Esophagus (tissue), 2 donors: ENCODE data around the gene PRSS23. TPM values are rescaled to one million over a fixed set of nuclear protein-coding genes. Genes with fewer than 3 reads are reported as not detected.

Source experiments
- H3K27ac ChIP-seq, 2 donors: one replicate each; pipeline ENCODE4 v1.5.1; 2013; ENCODE audit warnings: low read depth in 2 of 2, mild to moderate bottlenecking in 2 of 2, inconsistent platforms in 1 of 2, low read length in 1 of 2, moderate library complexity in 1 of 2
- H3K27me3 ChIP-seq, 2 donors: one replicate each; pipeline ENCODE4 v1.6.1; 2013; ENCODE audit warnings: low read length in 2 of 2, control low read depth in 1 of 2, mild to moderate bottlenecking in 1 of 2; ENCODE audit not compliant: insufficient read depth in 2 of 2, control insufficient read depth in 1 of 2
- H3K36me3 ChIP-seq, 2 donors: one replicate each; pipeline ENCODE4 v1.6.1; 2013; ENCODE audit warnings: low read length in 1 of 2; ENCODE audit not compliant: control insufficient read depth in 2 of 2, insufficient read depth in 2 of 2
- H3K4me1 ChIP-seq, 2 donors: one replicate each; pipeline ENCODE4 v1.6.1; 2013; ENCODE audit warnings: low read length in 1 of 2; ENCODE audit not compliant: control insufficient read depth in 2 of 2, insufficient read depth in 2 of 2
- H3K4me3 ChIP-seq, 2 donors: one replicate each; pipeline ENCODE4 v1.5.1; 2013; ENCODE audit warnings: low read length in 2 of 2, mild to moderate bottlenecking in 2 of 2, low read depth in 1 of 2, moderate library complexity in 1 of 2
- H3K9me3 ChIP-seq, 2 donors: one replicate each; pipeline ENCODE4 v1.6.1; 2013; ENCODE audit warnings: mild to moderate bottlenecking in 2 of 2, low read depth in 1 of 2, low read length in 1 of 2, moderate library complexity in 1 of 2; ENCODE audit not compliant: control insufficient read depth in 2 of 2, insufficient read depth in 1 of 2
- WGBS, 2 donors: extraction: QIAGEN DNeasy Blood & Tissue Kit; methylation state at CpG; one replicate each; pipeline ENCODE4 v1.1.7; 2013; 5-methylcytosine and 5-hydroxymethylcytosine counted together
- polyA plus RNA-seq, 2 donors: library from polyadenylated mRNA; stranded (reverse); fragments of 200-250 nt; gene quantifications; one replicate each; pipeline ENCODE4 v1.2.3, GENCODE V29; 2013
- donor health status: healthy with polysubstance abuse.
- donor health status: Bipolar disorder and iron deficiency.

The PRSS23 gene
- polyA plus RNA-seq, 2 donors, result 1.2 to 5.3 TPM

- 82 to 88% methylated on average over 5 of the region's 5 CpGs for WGBS, 2 donors
- Histone ChIP-seq H3K4me3 (no peak overlapping the region), H3K36me3 (no peaks in the 10 kb centered on the region), H3K9me3 (no peaks in the 10 kb centered on the region), H3K27me3 (no peaks in the 10 kb centered on the region), H3K4me1 (peaks cover 0 to 3% of the 10 kb centered on the region in 2 donors), H3K27ac (no peak overlapping the region)
These were observed 1.4 kb upstream of the PRSS23 start for GRCh38 chr11:86798988-86799387.

GRCh38 chr11:86799680-86800075 lies 664 bp upstream of the PRSS23 start:
- H3K4me1 ChIP-seq, result peaks cover 0 to 3% of the 10 kb centered on the region in 2 donors
- H3K27ac ChIP-seq, result peak overlapping the region in 1 of 2 donors; percentile 16
- H3K27me3 ChIP-seq, result no peaks in the 10 kb centered on the region
- peak overlapping the region; percentile 60 to 67 for H3K4me3 ChIP-seq
- no peaks in the 10 kb centered on the region for H3K36me3 ChIP-seq
- no peaks in the 10 kb centered on the region for H3K9me3 ChIP-seq
- 63 to 68% methylated on average over 13 of the region's 13 CpGs for WGBS, 2 donors

GRCh38 chr11:86800960-86801272 lies 574 bp downstream of the PRSS23 start:
- H3K4me3 ChIP-seq, result peak overlapping the region; percentile 60 to 67
- H3K27me3 ChIP-seq, result no peaks in the 10 kb centered on the region
- H3K27ac ChIP-seq, result peak overlapping the region in 1 of 2 donors; percentile 51
- H3K9me3 ChIP-seq, result no peaks in the 10 kb centered on the region
- H3K36me3 ChIP-seq, result no peaks in the 10 kb centered on the region
- peaks cover 0 to 3% of the 10 kb centered on the region in 2 donors for H3K4me1 ChIP-seq
- 4 to 8% methylated on average over 9 of the region's 9 CpGs for WGBS, 2 donors

- Histone ChIP-seq H3K9me3 (no peaks in the 10 kb centered on the region), H3K4me3 (peak overlapping the region in 1 of 2 donors; percentile 67), H3K27ac (no peak overlapping the region), H3K27me3 (no peaks in the 10 kb centered on the region), H3K4me1 (peaks cover 0 to 3% of the 10 kb centered on the region in 2 donors), H3K36me3 (no peaks in the 10 kb centered on the region)
- 68 to 71% methylated on average over 2 of the region's 2 CpGs for WGBS, 2 donors
These were observed 1.0 kb downstream of the PRSS23 start for GRCh38 chr11:86801364-86801763.

- no peaks in the 10 kb centered on the region for H3K36me3 ChIP-seq
- H3K4me1 ChIP-seq, result peaks cover 0 to 3% of the 10 kb centered on the region in 2 donors
- H3K9me3 ChIP-seq, result no peaks in the 10 kb centered on the region
- WGBS, 2 donors, result 39 to 56% methylated on average over 5 of the region's 5 CpGs
- no peaks in the 10 kb centered on the region for H3K27me3 ChIP-seq
- H3K27ac ChIP-seq, result no peak overlapping the region
- no peak overlapping the region for H3K4me3 ChIP-seq
These were observed 1.8 kb downstream of the PRSS23 start for GRCh38 chr11:86802146-86802545.

- H3K4me1 ChIP-seq, result peaks cover 0 to 3% of the 10 kb centered on the region in 2 donors
- 16 to 26% methylated on average over 3 of the region's 3 CpGs for WGBS, 2 donors
- no peaks in the 10 kb centered on the region for H3K36me3 ChIP-seq
- no peak overlapping the region for H3K27ac ChIP-seq
- no peaks in the 10 kb centered on the region for H3K9me3 ChIP-seq
- H3K27me3 ChIP-seq, result no peaks in the 10 kb centered on the region
- H3K4me3 ChIP-seq, result no peak overlapping the region
These were observed 2.3 kb downstream of the PRSS23 start for GRCh38 chr11:86802601-86803051.

GRCh38 chr11:86803136-86804045 lies 3.0 kb downstream of the PRSS23 start:
- H3K36me3 ChIP-seq, result no peaks in the 10 kb centered on the region
- no peak overlapping the region for H3K27ac ChIP-seq
- no peaks in the 10 kb centered on the region for H3K9me3 ChIP-seq
- no peak overlapping the region for H3K4me3 ChIP-seq
- no peaks in the 10 kb centered on the region for H3K27me3 ChIP-seq
- 68 to 78% methylated on average over 5 of the region's 5 CpGs for WGBS, 2 donors
- peaks cover 0 to 3% of the 10 kb centered on the region in 2 donors for H3K4me1 ChIP-seq

- WGBS, 2 donors, result 96% methylated on average over 4 of the region's 4 CpGs
- Histone ChIP-seq H3K4me3 (no peak overlapping the region), H3K36me3 (no peaks in the 10 kb centered on the region), H3K9me3 (no peaks in the 10 kb centered on the region), H3K27me3 (no peaks in the 10 kb centered on the region), H3K4me1 (no peaks in the 10 kb centered on the region), H3K27ac (no peak overlapping the region)
These were observed 4.6 kb downstream of the PRSS23 start for GRCh38 chr11:86804951-86805350.

GRCh38 chr11:86805873-86806310 lies 5.5 kb downstream of the PRSS23 start:
- Histone ChIP-seq H3K27ac (no peak overlapping the region), H3K36me3 (no peaks in the 10 kb centered on the region)

GRCh38 chr11:86806903-86807302 lies 6.6 kb downstream of the PRSS23 start:
- Histone ChIP-seq H3K27me3 (no peaks in the 10 kb centered on the region), H3K4me1 (no peaks in the 10 kb centered on the region), H3K36me3 (no peaks in the 10 kb centered on the region), H3K27ac (no peak overlapping the region), H3K9me3 (no peaks in the 10 kb centered on the region), H3K4me3 (no peak overlapping the region)
- 85 to 87% methylated on average over 3 of the region's 3 CpGs for WGBS, 2 donors

More at GRCh38 chr11:86805873-86806310, 5.5 kb downstream of the PRSS23 start:
- H3K4me1 ChIP-seq, result no peaks in the 10 kb centered on the region
- H3K4me3 ChIP-seq, result no peak overlapping the region
- WGBS, 2 donors, result 30 to 47% methylated on average over 2 of the region's 2 CpGs
- no peaks in the 10 kb centered on the region for H3K9me3 ChIP-seq
- H3K27me3 ChIP-seq, result no peaks in the 10 kb centered on the region
